ENCODE results near the gene INHBA.

The INHBA gene

DNA sequence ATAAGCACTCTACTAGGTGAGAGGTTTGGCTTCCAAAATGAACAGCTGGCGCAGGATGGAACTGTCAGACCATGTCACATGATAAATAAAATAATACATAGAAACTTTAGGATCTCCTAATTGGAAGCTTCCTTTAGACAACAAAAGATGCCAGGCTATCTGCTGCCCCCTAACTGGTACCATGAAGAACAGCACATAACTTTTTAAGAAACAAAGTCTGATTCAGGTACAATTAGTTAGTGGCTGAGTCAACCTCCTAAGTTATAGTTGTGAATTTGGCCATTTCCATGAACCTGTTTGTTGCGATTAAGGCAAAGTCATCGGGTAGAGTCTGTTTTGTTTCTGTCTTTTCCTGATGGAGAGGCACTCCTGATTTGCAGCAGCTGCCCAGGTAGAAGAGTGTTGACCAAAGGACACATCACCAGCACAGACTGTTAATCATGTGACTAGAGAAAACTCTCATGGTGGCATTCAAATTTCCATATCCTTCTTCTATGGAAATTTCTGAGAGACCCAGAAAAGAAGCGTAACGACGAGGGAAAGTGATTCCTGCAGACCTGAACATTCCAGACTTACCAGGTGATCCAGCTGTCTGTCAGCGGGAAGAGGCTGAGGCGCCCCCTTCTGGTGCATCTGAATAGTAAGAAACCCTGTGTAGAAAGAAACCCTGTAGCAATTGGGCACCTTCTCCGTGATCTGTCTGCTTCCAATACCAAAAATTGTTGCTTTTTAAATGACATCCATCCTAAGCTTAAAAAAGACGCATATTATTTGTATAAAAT, 8.6 kb upstream of the INHBA start:
- no peak for DNase-seq (ENCODE audit: low spot score)

- DNase-seq (ENCODE audit: low spot score) = no peak
Measured at GRCh38 chr7:41710838-41711237, 7.9 kb upstream of the INHBA start.

- peak; percentile 55 for DNase-seq (ENCODE audit: low spot score)
Measured at GRCh38 chr7:41709621-41710020, 6.7 kb upstream of the INHBA start.

DNA sequence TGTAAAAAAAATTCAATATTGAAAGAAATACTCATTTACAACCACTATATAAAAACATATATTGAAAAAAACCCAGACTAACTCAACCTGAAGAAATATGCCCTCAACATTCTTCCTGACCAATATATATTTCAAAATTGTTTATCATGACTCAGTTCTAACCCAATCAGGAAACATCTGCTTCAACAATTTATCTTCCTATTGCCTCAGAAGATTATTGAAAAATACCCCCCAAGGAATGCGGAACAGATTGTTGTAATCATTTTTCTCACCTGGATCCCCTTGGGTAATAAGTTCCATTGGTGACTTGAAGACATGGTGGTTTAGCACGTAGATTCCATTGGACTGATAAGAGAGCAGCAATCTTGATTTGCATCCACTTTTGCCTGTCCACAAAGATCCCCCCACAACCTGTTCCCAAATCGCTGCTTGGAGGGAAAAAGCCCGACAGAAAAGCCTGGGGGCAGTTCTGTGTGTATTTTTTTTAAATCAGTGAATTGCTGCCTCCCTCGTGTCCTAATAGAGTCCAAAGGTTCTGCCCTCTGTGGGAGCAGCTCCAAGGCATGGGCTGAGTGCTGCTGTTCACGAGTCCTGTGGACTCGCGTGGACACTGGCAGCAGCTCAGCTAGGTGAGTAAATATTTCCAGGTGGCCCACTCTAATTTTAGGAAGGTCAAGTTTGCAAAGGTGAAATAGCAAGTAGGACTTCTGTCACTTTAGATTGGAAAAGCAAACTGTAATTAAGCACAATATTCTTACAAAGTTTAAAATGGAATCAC, 5.9 kb upstream of the INHBA start:
- no peak for DNase-seq (ENCODE audit: low spot score)

- DNase-seq (ENCODE audit: low spot score) = no peak
Measured at GRCh38 chr7:41706228-41706930, 3.5 kb upstream of the INHBA start.

DNA sequence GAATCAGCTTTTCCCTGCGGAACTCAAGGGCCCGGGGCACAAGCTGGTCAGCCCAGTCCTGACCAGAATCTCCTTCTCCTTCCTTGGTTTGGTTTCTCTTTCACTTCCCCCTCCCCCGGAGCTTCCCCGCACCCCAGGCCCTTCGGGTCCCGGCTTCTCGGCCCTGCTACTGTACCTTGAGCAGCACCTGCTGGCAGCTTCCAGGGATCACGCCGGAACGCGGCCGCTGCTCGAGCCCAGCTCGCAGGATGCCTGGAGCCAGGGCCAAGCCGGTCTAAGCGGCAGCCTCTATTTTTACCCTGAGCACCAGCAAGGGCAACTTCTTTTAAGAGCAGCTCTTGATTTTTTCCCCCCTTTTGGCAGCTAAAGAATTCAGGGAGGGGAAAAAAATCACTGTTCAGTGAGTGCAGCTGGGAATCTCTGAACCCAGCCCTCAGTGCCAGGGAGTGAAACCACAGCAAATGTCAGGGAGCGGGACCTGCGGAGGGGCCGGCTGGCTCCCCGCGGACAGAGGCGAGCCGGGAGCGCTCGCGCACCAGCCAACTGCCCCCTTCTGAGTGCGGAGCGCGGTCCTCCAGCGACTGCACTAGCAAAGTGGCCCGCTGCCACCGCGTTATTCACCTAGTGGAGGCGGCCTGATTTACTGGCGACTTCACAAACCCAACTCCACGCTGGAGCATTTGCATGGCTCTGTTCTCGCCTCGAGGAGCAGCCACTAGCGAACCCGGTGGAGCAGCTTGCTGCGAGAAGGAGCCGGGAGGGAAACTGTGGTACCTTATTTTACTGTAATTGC, 2.4 kb upstream of the INHBA start:
- peak; percentile 88 for DNase-seq (ENCODE audit: low spot score)

DNA sequence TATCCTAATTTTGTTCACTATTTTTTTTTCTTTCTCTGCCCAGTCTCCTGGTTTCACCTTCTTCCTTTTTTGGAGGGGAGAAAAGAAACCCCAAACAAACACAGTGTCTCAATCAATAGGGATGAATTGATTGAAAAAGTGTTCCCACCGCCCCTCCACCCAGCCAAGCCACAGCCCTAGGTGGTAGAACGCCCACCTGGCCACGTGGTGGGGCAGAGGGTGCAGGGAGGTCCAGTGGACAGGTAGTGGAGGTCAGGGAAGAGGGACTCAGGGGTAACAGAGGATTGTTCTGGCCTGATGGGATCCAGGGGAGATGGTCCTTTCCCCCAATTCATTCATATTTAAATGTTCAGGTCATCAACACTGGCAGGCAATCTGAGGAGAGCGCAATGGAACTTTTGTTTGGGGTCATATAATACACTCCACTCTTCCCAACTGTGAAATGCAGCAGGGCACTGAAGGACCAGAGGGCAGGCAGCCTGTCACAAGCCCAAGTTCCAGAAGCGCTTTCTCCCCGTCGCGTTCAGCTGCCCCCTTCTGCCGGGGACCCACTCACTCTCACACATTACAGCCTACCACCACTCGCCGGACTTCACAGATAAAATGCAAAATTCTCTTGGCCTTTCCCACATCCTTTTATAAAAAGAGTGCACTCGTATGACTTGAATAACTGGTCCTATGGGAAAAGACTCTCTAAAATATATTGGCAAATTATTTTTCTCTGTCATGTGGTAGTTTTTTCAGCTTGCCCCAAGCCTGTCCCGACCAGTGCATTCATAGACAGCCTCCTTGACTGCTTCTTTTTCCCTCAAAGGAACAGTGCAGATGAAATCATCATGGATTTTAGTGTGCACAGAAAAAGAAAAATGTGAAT, 1.6 kb downstream of the INHBA start:
- DNase-seq (ENCODE audit: low spot score) = no peak

- DNase-seq (ENCODE audit: low spot score) = no peak
Measured at GRCh38 chr7:41700044-41700471, 2.8 kb downstream of the INHBA start.

- DNase-seq (ENCODE audit: low spot score) = no peak
Measured at GRCh38 chr7:41699516-41699915, 3.4 kb downstream of the INHBA start.

GRCh38 chr7:41698726-41699125, 4.2 kb downstream of the INHBA start:
- peak; percentile 42 for DNase-seq (ENCODE audit: low spot score)

GRCh38 chr7:41698114-41698513, 4.8 kb downstream of the INHBA start:
- no peak for DNase-seq (ENCODE audit: low spot score)

DNA sequence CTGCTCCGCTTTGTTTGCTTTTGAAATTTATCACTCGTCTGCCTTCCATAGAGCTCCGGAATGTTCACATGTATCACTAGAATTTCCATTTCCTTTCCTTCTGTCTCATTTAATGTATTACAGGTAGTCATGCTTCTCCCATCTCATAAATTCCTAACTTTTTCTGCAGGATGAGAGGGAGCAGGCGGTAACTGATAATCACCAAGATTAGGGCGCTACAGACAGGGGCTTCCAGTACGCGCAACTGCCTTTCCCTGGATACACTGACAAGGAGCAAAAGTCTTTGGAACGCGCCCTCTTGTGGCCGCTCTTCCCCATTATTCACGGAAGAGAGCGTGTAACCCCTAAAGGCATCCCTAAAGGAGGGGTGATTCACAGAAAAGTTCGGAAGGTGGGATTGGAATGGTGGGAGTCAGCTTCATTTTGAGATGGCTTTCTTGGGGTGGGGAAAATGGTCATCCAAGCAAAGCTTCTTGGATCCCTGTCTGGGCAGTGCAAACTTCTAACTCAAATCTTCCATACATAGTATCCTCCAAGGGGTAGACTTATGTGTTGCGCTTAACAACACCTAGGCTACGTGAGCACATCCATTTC, 6.5 kb downstream of the INHBA start:
- peak; percentile 47 for DNase-seq (ENCODE audit: low spot score)

GRCh38 chr7:41695661-41696322, 7.1 kb downstream of the INHBA start:
- DNase-seq (ENCODE audit: low spot score) = peak; percentile 43

DNA sequence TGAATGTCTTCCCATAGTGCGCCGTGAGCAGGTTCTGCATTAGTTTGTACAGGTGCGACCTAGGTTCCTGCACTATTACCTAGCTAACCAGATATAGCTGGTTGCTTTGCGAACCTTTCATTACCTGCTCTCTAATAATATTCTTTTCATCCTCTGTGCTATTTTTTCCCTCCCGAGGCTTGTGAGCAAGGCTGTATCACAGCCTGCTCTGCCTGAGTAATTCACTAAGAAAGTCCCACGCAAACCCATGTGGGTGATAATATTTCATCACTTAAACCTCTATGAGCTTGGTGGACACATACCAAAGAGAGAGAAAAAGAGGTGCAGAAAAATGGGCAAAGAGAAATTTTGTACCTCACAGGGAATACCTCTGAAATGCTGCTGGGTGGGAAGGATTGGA, 8.4 kb downstream of the INHBA start:
- DNase-seq (ENCODE audit: low spot score) = no peak

DNA sequence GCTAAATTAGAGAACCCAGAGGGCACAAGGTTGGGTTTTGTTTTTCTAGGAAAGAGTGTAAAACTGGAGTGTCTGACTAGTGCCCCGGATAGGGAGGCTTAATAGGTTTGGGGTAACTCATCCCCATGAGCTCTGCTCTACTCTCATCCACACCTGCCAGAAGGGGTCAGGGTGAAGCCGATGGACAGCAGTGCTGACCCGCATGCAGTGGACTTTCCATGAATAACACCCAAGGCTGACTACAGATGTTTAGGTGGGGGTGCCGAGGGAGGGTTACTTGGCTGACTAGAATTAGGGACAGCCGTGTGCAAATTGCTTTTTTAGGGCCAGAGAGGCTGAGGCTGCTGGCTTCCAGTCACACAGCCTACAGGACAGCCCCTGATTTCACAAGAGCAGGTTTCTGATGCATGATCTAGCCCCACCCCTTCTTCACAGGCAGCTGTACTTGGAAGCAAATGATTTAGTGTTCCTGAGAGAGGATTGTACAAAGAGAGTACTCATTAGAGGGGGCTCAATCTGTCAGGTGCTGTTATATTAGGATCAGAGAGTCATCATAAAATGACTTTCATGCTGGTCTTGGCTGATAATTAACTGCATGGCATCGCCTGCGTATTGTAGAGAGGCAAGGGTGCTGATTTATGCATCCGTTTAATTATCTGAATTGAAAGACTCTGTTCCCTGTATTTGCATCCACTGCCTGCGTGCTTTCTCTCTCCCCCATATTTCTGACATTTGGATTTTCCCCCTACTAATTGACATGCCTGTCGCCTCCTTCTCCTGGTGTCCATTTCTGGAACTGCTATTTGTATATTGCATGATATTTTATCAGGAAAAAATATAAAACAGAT, 9.5 kb downstream of the INHBA start:
- no peak for DNase-seq (ENCODE audit: low spot score)

GRCh38 chr7:41692251-41692650, 10.6 kb downstream of the INHBA start:
- no peak for DNase-seq (ENCODE audit: low spot score)

DNA sequence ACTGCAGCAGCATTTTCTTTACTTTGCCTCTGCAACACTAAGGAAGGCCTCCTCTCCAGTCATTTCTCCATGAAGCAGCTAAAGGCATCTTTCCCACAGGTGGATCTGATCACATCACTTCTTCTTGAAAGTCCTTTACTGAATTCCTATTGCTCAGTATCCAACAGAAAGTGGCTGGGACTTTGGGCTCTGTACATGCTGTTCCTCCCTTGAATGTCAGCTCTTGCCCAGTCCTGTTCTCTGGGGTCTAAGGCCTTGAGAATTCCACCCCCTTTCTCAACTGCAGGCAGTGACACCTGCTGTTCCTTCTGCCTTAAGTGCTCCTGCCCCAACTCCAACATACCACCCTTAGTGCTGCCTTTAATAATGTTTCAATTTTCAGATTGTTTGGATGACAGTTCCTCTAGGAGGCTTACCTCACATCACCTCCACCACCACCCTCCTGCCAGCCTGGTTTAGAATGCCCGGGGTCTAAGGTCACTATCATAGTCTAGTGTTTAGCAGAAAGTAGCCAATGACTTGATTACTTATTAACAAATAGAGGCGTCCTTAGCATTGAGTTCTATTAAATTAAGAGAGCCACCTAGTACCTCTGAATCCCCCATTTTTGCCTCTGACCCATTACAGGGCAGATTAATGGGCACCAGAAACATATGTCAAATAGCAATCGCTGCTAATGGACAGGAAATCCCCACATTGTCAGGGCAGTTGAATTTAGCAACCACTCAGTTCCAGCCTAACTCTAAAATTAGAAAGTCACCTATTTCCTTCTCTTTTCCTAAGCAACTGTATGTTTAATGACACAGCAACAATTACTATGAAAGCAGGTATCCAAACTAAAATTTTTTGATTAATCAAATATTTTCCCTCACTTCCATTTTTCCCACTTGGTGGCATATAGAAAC, 11.4 kb downstream of the INHBA start:
- DNase-seq (ENCODE audit: low spot score) = no peak

- DNase-seq (ENCODE audit: low spot score) = no peak
Measured at GRCh38 chr7:41689815-41690214, 13.1 kb downstream of the INHBA start.

Data from AG08396 (cell line).